Activated naive CD8-positive, alpha-beta T cell (primary cell): Measurements from ENCODE around the gene BMI1.

Experiments used
- H3K27ac Mint-ChIP-seq: one replicate; pipeline ENCODE4 v1.8.0; 2021; ENCODE audit warnings: mixed read lengths
- H3K27me3 Mint-ChIP-seq: one replicate; pipeline ENCODE4 v1.8.0; 2021; ENCODE audit warnings: mixed read lengths
- H3K36me3 Mint-ChIP-seq: one replicate; pipeline ENCODE4 v1.8.0; 2021; ENCODE audit warnings: mixed read lengths
- H3K4me1 Mint-ChIP-seq: one replicate; pipeline ENCODE4 v1.8.0; 2021; ENCODE audit warnings: low read depth, mixed read lengths
- H3K4me3 Mint-ChIP-seq: one replicate; pipeline ENCODE4 v1.8.0; 2021; ENCODE audit warnings: mild to moderate bottlenecking, mixed read lengths
- H3K9me3 Mint-ChIP-seq: one replicate; pipeline ENCODE4 v1.8.0; 2021; ENCODE audit warnings: low read depth, mixed read lengths

BMI1 gene

DNA sequence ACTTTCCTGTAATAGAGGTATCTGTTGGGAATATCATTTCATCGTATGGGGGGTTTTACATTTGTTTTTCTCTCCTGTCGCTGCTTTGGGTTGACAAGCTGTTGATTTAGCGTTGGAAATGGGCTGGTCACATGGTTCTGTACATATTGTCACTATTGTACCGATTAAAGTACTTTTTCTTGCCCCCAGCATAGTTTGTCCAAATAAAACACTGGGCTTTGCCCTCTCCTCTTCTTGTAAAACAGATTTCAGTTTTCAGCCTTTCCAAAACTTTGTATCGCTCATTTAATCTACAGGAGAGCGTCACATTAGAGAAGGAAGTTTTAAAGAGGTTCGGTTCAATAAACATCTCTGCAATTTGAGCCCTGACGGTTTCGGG, 4.0 kb downstream of the BMI1 start:
- Mint-ChIP-seq H3K9me3 (no peaks in the 10 kb centered on the region), H3K27ac (peak overlapping the region; percentile 69), H3K4me3 (peak overlapping the region; percentile 93), H3K27me3 (peaks cover 20% of the 10 kb centered on the region), H3K4me1 (peaks cover 40% of the 10 kb centered on the region), H3K36me3 (peaks cover 12% of the 10 kb centered on the region)

DNA sequence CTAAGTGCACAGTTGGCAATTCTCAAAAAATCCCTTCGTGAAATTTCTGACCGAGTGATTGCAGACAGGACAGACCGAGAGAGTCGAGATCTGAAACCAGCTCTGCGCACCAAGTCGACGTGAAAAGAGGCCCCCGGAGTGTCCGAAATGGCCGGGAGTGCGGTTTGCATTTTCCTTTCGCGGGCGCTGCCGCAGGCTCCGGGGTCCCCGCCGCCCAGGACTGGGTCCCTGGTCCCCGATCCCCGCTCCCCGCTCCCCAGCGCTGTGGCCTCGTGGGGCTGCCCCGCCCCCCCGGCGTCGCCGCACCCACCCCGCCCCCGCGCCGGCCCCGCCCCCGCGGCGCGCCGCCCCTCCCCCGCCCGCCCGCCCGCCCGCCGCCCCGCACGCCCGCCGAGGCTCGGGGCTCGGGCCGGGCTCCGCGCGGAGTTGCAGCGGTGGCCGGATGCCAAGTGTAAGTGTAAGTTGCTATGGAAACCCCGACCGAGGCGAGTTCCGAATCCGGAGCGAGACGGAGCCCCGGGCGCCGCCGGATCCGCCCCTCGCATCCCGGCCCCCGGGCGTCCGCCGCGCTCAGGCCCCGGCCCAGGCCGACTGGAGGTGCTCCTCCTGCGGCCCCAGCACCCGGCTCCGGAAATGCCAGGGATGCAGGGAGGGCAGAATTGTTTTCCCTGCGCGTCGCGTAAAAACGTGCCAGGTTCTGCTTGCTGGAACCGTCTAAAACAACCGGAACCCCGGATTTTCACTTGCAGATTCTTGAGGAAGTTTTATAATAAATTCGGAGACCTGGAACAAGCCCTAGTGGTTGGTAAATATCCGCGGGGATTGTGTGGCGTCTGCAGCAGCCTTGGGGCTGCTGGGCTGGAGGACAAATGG, 4.6 kb downstream of the BMI1 start:
- peaks cover 20% of the 10 kb centered on the region for H3K27me3 Mint-ChIP-seq

GRCh38 chr10:22326145-22326702, 5.3 kb downstream of the BMI1 start:
- peak overlapping the region; percentile 78 for H3K4me3 Mint-ChIP-seq
- no peaks in the 10 kb centered on the region for H3K9me3 Mint-ChIP-seq
- peaks cover 38% of the 10 kb centered on the region for H3K4me1 Mint-ChIP-seq
- H3K36me3 Mint-ChIP-seq: peaks cover 12% of the 10 kb centered on the region
- peak overlapping the region; percentile 2 for H3K27ac Mint-ChIP-seq
- peaks cover 20% of the 10 kb centered on the region for H3K27me3 Mint-ChIP-seq

More for the DNA sequence above, 4.6 kb downstream of the BMI1 start:
- no peaks in the 10 kb centered on the region for H3K9me3 Mint-ChIP-seq
- H3K36me3 Mint-ChIP-seq: peaks cover 12% of the 10 kb centered on the region
- peak overlapping the region; percentile 69 for H3K27ac Mint-ChIP-seq
- H3K4me1 Mint-ChIP-seq: peaks cover 36% of the 10 kb centered on the region
- peak overlapping the region; percentile 93 for H3K4me3 Mint-ChIP-seq

GRCh38 chr10:22329150-22329549, 8.3 kb downstream of the BMI1 start:
- peaks cover 18% of the 10 kb centered on the region for H3K27me3 Mint-ChIP-seq
- H3K9me3 Mint-ChIP-seq: no peaks in the 10 kb centered on the region
- H3K4me3 Mint-ChIP-seq: no peak overlapping the region
- H3K4me1 Mint-ChIP-seq: peaks cover 40% of the 10 kb centered on the region
- H3K36me3 Mint-ChIP-seq: peaks cover 16% of the 10 kb centered on the region
- no peak overlapping the region for H3K27ac Mint-ChIP-seq

DNA sequence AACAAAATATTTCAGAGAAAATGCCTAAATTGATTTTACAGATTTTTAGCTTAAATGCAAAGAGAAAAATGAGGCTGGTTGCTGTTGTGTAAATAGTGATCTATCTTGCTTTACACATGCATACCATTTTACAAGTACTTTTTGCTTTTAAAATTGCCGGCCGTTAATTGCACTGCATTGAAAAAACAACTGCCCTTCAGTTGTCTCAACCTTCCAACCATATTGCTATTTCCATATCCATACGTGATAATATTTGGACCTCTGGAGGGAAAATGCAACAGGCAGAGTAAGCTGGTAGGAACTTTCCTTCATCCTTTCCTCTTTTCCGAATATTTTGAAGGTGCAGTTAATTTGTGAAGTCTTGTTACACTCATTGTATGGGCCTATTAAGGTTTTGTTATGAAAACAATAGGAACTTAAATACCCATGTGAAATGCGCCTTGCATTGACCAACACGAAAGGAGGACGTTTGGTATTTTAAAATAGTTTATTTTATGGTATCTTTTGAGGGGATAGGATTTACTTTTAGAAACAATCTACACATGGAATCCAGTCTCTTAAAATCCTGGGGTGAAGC, 11.3 kb downstream of the BMI1 start:
- H3K9me3 Mint-ChIP-seq: no peaks in the 10 kb centered on the region
- peaks cover 11% of the 10 kb centered on the region for H3K36me3 Mint-ChIP-seq
- peak overlapping the region; percentile 75 for H3K4me3 Mint-ChIP-seq
- H3K27ac Mint-ChIP-seq: no peak overlapping the region
- peaks cover 27% of the 10 kb centered on the region for H3K4me1 Mint-ChIP-seq
- H3K27me3 Mint-ChIP-seq: peaks cover 12% of the 10 kb centered on the region

DNA sequence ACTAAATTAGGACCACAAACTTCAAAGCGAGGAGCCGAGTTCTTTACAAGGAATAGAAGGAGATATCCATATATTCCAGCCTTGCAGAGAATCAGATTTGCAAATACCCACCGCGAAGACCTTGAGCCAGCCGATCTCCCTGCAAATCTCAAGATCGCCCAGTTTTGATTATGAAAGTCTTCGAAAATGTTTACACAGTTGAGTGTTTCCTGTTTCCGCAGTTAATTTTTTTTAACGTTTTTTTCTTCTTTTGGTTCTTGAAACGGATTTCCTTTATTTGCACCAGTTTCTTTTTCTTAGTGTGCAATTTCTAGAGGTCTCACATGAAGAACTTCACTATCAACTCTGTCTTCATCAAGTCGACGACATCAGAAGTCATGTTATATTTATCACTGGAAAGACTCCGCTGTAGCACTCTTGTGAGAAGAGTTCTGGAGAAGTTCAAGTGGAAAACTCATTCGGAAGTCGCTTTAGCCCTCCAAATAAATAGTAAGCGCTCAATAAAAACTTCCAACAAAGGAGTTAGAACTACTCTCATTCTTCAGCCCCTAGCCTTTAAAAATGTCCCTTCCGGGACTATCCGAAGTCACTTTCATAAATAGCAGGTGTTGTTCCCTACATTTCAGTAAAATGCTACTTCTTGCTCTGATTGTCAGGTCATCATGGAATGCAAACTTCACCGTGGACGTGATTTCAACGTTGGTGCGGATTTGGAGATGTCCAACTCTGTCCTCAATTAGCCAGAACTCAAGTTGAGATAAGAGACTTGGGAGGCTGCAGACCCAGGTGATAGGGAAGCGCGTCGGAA, 12.5 kb downstream of the BMI1 start:
- Mint-ChIP-seq H3K36me3 (peaks cover 9% of the 10 kb centered on the region), H3K4me3 (peak overlapping the region; percentile 75), H3K4me1 (peaks cover 29% of the 10 kb centered on the region), H3K9me3 (no peaks in the 10 kb centered on the region), H3K27me3 (peaks cover 21% of the 10 kb centered on the region), H3K27ac (peak overlapping the region; percentile 73)

GRCh38 chr10:22333975-22334282, 13.0 kb downstream of the BMI1 start:
- H3K4me3 Mint-ChIP-seq: peak overlapping the region; percentile 75
- peaks cover 9% of the 10 kb centered on the region for H3K36me3 Mint-ChIP-seq
- peak overlapping the region; percentile 73 for H3K27ac Mint-ChIP-seq
- H3K9me3 Mint-ChIP-seq: no peaks in the 10 kb centered on the region
- H3K4me1 Mint-ChIP-seq: peaks cover 29% of the 10 kb centered on the region
- H3K27me3 Mint-ChIP-seq: peaks cover 26% of the 10 kb centered on the region

GRCh38 chr10:22334414-22335172, 13.7 kb downstream of the BMI1 start:
- H3K4me3 Mint-ChIP-seq: peak overlapping the region; percentile 81
- peaks cover 32% of the 10 kb centered on the region for H3K4me1 Mint-ChIP-seq
- no peaks in the 10 kb centered on the region for H3K9me3 Mint-ChIP-seq
- peaks cover 7% of the 10 kb centered on the region for H3K36me3 Mint-ChIP-seq
- no peak overlapping the region for H3K27ac Mint-ChIP-seq
- H3K27me3 Mint-ChIP-seq: peaks cover 31% of the 10 kb centered on the region

DNA sequence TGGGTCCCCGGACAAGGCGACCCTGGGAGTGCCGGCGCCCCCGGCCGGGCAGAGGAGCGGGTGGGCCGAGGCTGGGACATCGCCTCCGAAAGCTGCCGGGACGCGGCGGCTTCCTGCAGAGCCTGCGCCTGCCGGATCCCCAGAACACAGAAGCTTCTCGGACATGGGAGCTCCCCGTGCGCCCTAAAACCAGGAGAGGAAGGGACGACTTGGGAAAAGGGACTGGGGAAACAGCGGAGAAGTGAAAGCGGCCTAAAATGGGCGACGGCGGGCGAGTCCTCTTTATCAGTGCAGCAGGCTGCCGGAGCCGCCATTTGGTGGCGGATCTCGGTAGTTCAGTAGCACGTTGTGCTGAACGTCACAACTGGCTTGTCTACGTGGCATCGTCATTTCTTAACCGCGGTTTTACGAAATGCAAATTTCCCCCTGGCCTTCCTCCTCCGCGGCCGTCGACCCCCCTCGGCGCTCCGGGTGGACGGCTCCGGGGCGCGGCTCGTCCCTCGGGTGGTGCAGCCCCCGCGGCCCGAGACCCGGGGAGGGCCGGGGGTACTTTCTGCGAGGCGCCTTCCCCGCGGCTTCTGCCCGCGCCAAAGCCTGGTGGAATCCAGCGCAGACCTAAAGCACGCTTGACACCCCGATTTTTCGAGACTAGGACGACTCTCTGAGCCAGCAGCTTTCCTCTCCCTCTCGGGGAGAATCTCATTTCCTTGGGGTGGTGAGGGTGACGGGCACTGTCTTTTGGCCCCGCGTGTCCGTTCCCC, 14.5 kb downstream of the BMI1 start:
- peaks cover 5% of the 10 kb centered on the region for H3K36me3 Mint-ChIP-seq
- H3K9me3 Mint-ChIP-seq: no peaks in the 10 kb centered on the region
- H3K27ac Mint-ChIP-seq: peak overlapping the region; percentile 64
- H3K27me3 Mint-ChIP-seq: peaks cover 34% of the 10 kb centered on the region
- peak overlapping the region; percentile 81 for H3K4me3 Mint-ChIP-seq
- H3K4me1 Mint-ChIP-seq: peaks cover 39% of the 10 kb centered on the region

- H3K27me3 Mint-ChIP-seq: peaks cover 47% of the 10 kb centered on the region
- peaks cover 2% of the 10 kb centered on the region for H3K36me3 Mint-ChIP-seq
- peaks cover 27% of the 10 kb centered on the region for H3K4me1 Mint-ChIP-seq
- no peak overlapping the region for H3K4me3 Mint-ChIP-seq
- H3K27ac Mint-ChIP-seq: peak overlapping the region; percentile 54
- no peaks in the 10 kb centered on the region for H3K9me3 Mint-ChIP-seq
Measured at GRCh38 chr10:22338185-22338900, 17.4 kb downstream of the BMI1 start.

- peaks cover 50% of the 10 kb centered on the region for H3K27me3 Mint-ChIP-seq
- no peaks in the 10 kb centered on the region for H3K9me3 Mint-ChIP-seq
- H3K27ac Mint-ChIP-seq: peak overlapping the region; percentile 54
- H3K36me3 Mint-ChIP-seq: no peaks in the 10 kb centered on the region
- peaks cover 22% of the 10 kb centered on the region for H3K4me1 Mint-ChIP-seq
- no peak overlapping the region for H3K4me3 Mint-ChIP-seq
Measured at GRCh38 chr10:22338931-22339330, 18.0 kb downstream of the BMI1 start.

- peaks cover 26% of the 10 kb centered on the region for H3K4me1 Mint-ChIP-seq
- peaks cover 59% of the 10 kb centered on the region for H3K27me3 Mint-ChIP-seq
- peaks cover 3% of the 10 kb centered on the region for H3K36me3 Mint-ChIP-seq
- H3K27ac Mint-ChIP-seq: peak overlapping the region; percentile 79
- H3K4me3 Mint-ChIP-seq: peak overlapping the region; percentile 87
- H3K9me3 Mint-ChIP-seq: no peaks in the 10 kb centered on the region
Measured at GRCh38 chr10:22339761-22340328, 18.9 kb downstream of the BMI1 start.
